ENCODE measurements around the gene STK17B. TPM values are rescaled to one million over a fixed set of nuclear protein-coding genes. Genes with fewer than 3 reads are reported as not detected.

Gene STK17B
- total and polyA plus RNA-seq, 2 of the 13 experiments (the other 11 are each of a cell fraction or from before 2014, with no cell fraction given), result 1.6 to 4.5 TPM

GRCh38 chr2:196170606-196171247 lies 651 bp downstream of the STK17B start (continued):
- TF ChIP-seq CBFB (CRISPR knock-in tag; IDR thresholded peaks at IDR 0.05), result no peak
- TF ChIP-seq ZNF800 (CRISPR knock-in tag; IDR thresholded peaks at IDR 0.05), result peak; percentile 81; the same call in 1 of the 2 replicates
- TF ChIP-seq ZBTB40 (IDR thresholded peaks at IDR 0.05), result no peak
- TF ChIP-seq ZBTB40 (CRISPR knock-in tag; IDR thresholded peaks at IDR 0.05), result no peak
- peak; percentile 60 for TF ChIP-seq AGO2 (optimal IDR thresholded peaks at IDR 0.05; ENCODE audit: low read depth, low read length)
- TF ChIP-seq FOXK2 (IDR thresholded peaks at IDR 0.05), result no peak
- no peak for TF ChIP-seq CREB3 (CRISPR knock-in tag; IDR thresholded peaks at IDR 0.05)
- no peak for TF ChIP-seq ATRX (CRISPR knock-in tag; IDR thresholded peaks at IDR 0.05; ENCODE audit: borderline replicate concordance)
- 0 out of 2 replicates have a peak, but pooled peaks have one; percentile 14 for TF ChIP-seq MED1 (CRISPR knock-in tag; IDR thresholded peaks at IDR 0.05)
- TF ChIP-seq, protein P1, sequence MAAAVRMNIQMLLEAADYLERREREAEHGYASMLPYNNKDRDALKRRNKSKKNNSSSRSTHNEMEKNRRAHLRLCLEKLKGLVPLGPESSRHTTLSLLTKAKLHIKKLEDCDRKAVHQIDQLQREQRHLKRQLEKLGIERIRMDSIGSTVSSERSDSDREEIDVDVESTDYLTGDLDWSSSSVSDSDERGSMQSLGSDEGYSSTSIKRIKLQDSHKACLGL (CRISPR knock-in tag; IDR thresholded peaks at IDR 0.05), result 0 out of 2 replicates have a peak, but pooled peaks have one; percentile 42
- no peak for TF ChIP-seq XRCC5 (optimal IDR thresholded peaks at IDR 0.05; ENCODE audit: low read length)
- no peak for TF ChIP-seq ETV5 (CRISPR knock-in tag; IDR thresholded peaks at IDR 0.05; ENCODE audit: borderline replicate concordance)
- no peak for TF ChIP-seq ZFX (CRISPR knock-in tag; IDR thresholded peaks at IDR 0.05; ENCODE audit: low read depth)
- TF ChIP-seq ZNF761 (CRISPR knock-in tag; conservative IDR thresholded peaks at IDR 0.05), result no peak
- no peak for TF ChIP-seq HHEX (CRISPR knock-in tag; IDR thresholded peaks at IDR 0.05)
- no peak for TF ChIP-seq ZBTB8A (CRISPR knock-in tag; IDR thresholded peaks at IDR 0.05; ENCODE audit: borderline replicate concordance, low read depth)
- peak; percentile 15; the same call in 1 of the 2 replicates for TF ChIP-seq RAD21 (CRISPR knock-in tag; IDR thresholded peaks at IDR 0.05)
- TF ChIP-seq ZNF343 (CRISPR knock-in tag; IDR thresholded peaks at IDR 0.05), result 0 out of 2 replicates have a peak, but pooled peaks have one; percentile 73
- no peak for TF ChIP-seq DPF2 (CRISPR knock-in tag; IDR thresholded peaks at IDR 0.05; ENCODE audit: borderline replicate concordance, low read depth)

Measured in HepG2 (cell line).